Endothelial cell (in vitro differentiated cells): ENCODE data around the gene CNIH3. TPM values are rescaled to one million over a fixed set of nuclear protein-coding genes. Genes with fewer than 3 reads are reported as not detected.

Experiments
- DNase-seq: peaks from one replicate; pipeline ENCODE4 v3.0.0; 2021; ENCODE audit warnings: low spot score
- H3K27ac Mint-ChIP-seq: one replicate; pipeline ENCODE4 v1.8.0; 2021; ENCODE audit warnings: mixed read lengths, inconsistent platforms; ENCODE audit not compliant: unreplicated experiment
- H3K27me3 Mint-ChIP-seq: one replicate; pipeline ENCODE4 v1.8.0; 2021; ENCODE audit warnings: mild to moderate bottlenecking, moderate library complexity, mixed read lengths, inconsistent platforms; ENCODE audit not compliant: unreplicated experiment
- H3K36me3 Mint-ChIP-seq: one replicate; pipeline ENCODE4 v1.8.0; 2021; ENCODE audit warnings: mild to moderate bottlenecking, low read depth, mixed read lengths, inconsistent platforms; ENCODE audit not compliant: unreplicated experiment
- H3K4me1 Mint-ChIP-seq: one replicate; pipeline ENCODE4 v1.8.0; 2021; ENCODE audit warnings: mild to moderate bottlenecking, mixed read lengths, inconsistent platforms; ENCODE audit not compliant: unreplicated experiment
- H3K4me3 Mint-ChIP-seq: one replicate; pipeline ENCODE4 v1.8.0; 2021; ENCODE audit warnings: mild to moderate bottlenecking, mixed read lengths, inconsistent platforms; ENCODE audit not compliant: unreplicated experiment
- H3K9me3 Mint-ChIP-seq: one replicate; pipeline ENCODE4 v1.8.0; 2021; ENCODE audit warnings: mixed read lengths, inconsistent platforms; ENCODE audit not compliant: unreplicated experiment
- CTCF ChIP-seq: fragments of 200-600 bp; sonication (generic); IDR thresholded peaks from one replicate; pipeline ENCODE4 v1.5.0; 2021; ENCODE audit warnings: antibody characterized with exemption; ENCODE audit not compliant: unreplicated experiment
- total RNA-seq: library from RNA; stranded (reverse); fragmentation: NEBNext Ultra II Directional; extraction: Animal tissue kit (Norgen Biotek cat#: 25700); gene quantifications from one replicate; pipeline ENCODE4 v1.2.1, GENCODE V29; 2021; ENCODE audit not compliant: unreplicated experiment

Gene CNIH3
- total RNA-seq, 1 donor from 2014 or later, result 4.7 TPM

- Mint-ChIP-seq H3K9me3 (no peaks in the 10 kb centered on the region), H3K27ac (no peak overlapping the region), H3K4me1 (peaks cover 18% of the 10 kb centered on the region), H3K4me3 (no peak overlapping the region), H3K27me3 (peaks cover 10% of the 10 kb centered on the region), H3K36me3 (no peaks in the 10 kb centered on the region)
- TF ChIP-seq CTCF, result no peak
- no peak for DNase-seq
Observed at GRCh38 chr1:224720216-224720615, 104.1 kb downstream of the CNIH3 start.

GRCh38 chr1:224721000-224721399, 104.9 kb downstream of the CNIH3 start:
- no peaks in the 10 kb centered on the region for H3K36me3 Mint-ChIP-seq
- H3K4me1 Mint-ChIP-seq, result peaks cover 18% of the 10 kb centered on the region
- DNase-seq, result no peak
- peaks cover 9% of the 10 kb centered on the region for H3K27me3 Mint-ChIP-seq
- H3K4me3 Mint-ChIP-seq, result no peak overlapping the region
- no peak for TF ChIP-seq CTCF
- no peaks in the 10 kb centered on the region for H3K9me3 Mint-ChIP-seq
- no peak overlapping the region for H3K27ac Mint-ChIP-seq

DNA sequence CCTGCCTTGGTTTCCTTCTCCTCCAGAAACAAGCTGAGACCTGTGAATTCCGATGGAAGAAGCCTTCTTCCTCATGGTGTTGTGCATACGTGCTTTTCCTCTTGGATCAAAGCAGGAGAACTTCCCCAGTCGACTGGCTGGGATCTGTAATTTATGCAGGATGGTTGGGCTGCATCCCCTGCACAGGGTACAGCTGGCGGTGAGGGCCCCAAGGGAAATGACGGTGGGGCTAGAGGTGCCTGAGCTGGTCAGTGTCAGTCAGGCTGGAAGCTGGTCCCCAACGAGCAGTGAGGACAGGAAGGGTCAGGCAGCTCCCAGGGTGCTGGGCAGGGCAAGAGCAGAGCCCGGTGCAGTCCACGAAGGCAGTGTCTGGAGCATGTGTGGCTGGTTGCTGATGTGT, 106.7 kb downstream of the CNIH3 start:
- peaks cover 18% of the 10 kb centered on the region for H3K4me1 Mint-ChIP-seq
- no peak overlapping the region for H3K27ac Mint-ChIP-seq
- peak; percentile 8 for DNase-seq
- H3K4me3 Mint-ChIP-seq, result no peak overlapping the region
- H3K9me3 Mint-ChIP-seq, result no peaks in the 10 kb centered on the region
- peaks cover 10% of the 10 kb centered on the region for H3K27me3 Mint-ChIP-seq
- H3K36me3 Mint-ChIP-seq, result no peaks in the 10 kb centered on the region
- no peak for TF ChIP-seq CTCF

GRCh38 chr1:224724566-224724965, 108.4 kb downstream of the CNIH3 start:
- no peak for DNase-seq
- no peak for TF ChIP-seq CTCF
- Mint-ChIP-seq H3K36me3 (no peaks in the 10 kb centered on the region), H3K9me3 (no peaks in the 10 kb centered on the region), H3K4me3 (no peak overlapping the region), H3K27me3 (peaks cover 10% of the 10 kb centered on the region), H3K27ac (no peak overlapping the region), H3K4me1 (peaks cover 12% of the 10 kb centered on the region)

GRCh38 chr1:224726441-224727182, 110.5 kb downstream of the CNIH3 start:
- Mint-ChIP-seq H3K27ac (no peak overlapping the region), H3K4me3 (no peak overlapping the region), H3K9me3 (no peaks in the 10 kb centered on the region), H3K27me3 (peaks cover 8% of the 10 kb centered on the region), H3K4me1 (peaks cover 10% of the 10 kb centered on the region), H3K36me3 (no peaks in the 10 kb centered on the region)
- DNase-seq, result no peak
- no peak for TF ChIP-seq CTCF
